Mesothelial cell of epicardium (in vitro differentiated cells): ENCODE results near the gene ADGRG7. TPM values are rescaled to one million over a fixed set of nuclear protein-coding genes. Genes with fewer than 3 reads are reported as not detected.

ENCODE experiments used
- DNase-seq, 2 experiments: peaks; one replicate each; pipeline ENCODE4 v3.0.0; 2021; ENCODE audit warnings: low spot score in 2 of 2; ENCODE audit not compliant: unreplicated experiment in 2 of 2
- H3K27ac Mint-ChIP-seq: 2 replicates; pipeline ENCODE4 v1.8.0; 2021; ENCODE audit warnings: mixed read lengths
- H3K27me3 Mint-ChIP-seq: 2 replicates; pipeline ENCODE4 v1.8.0; 2021; ENCODE audit warnings: low read depth, mixed read lengths
- H3K36me3 Mint-ChIP-seq: 2 replicates; pipeline ENCODE4 v1.8.0; 2021; ENCODE audit warnings: mixed read lengths
- H3K4me1 Mint-ChIP-seq: 2 replicates; pipeline ENCODE4 v1.8.0; 2021; ENCODE audit warnings: mixed read lengths
- H3K4me3 Mint-ChIP-seq: 2 replicates; pipeline ENCODE4 v1.8.0; 2021; ENCODE audit warnings: mild to moderate bottlenecking, moderate library complexity, mixed read lengths
- H3K9me3 Mint-ChIP-seq: 2 replicates; pipeline ENCODE4 v1.8.0; 2021; ENCODE audit warnings: mixed read lengths
- total RNA-seq: library from RNA; stranded (reverse); gene quantifications from 3 replicates; pipeline ENCODE4 v1.2.1, GENCODE V29; 2021
- TF ChIP-seq, protein P1 (sequence below): fragments of 200-600 bp; sonication (generic); IDR thresholded peaks from one replicate; pipeline ENCODE4 v1.5.0; 2021; ENCODE audit warnings: antibody characterized with exemption; ENCODE audit not compliant: unreplicated experiment

The ADGRG7 gene, protein sequence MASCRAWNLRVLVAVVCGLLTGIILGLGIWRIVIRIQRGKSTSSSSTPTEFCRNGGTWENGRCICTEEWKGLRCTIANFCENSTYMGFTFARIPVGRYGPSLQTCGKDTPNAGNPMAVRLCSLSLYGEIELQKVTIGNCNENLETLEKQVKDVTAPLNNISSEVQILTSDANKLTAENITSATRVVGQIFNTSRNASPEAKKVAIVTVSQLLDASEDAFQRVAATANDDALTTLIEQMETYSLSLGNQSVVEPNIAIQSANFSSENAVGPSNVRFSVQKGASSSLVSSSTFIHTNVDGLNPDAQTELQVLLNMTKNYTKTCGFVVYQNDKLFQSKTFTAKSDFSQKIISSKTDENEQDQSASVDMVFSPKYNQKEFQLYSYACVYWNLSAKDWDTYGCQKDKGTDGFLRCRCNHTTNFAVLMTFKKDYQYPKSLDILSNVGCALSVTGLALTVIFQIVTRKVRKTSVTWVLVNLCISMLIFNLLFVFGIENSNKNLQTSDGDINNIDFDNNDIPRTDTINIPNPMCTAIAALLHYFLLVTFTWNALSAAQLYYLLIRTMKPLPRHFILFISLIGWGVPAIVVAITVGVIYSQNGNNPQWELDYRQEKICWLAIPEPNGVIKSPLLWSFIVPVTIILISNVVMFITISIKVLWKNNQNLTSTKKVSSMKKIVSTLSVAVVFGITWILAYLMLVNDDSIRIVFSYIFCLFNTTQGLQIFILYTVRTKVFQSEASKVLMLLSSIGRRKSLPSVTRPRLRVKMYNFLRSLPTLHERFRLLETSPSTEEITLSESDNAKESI
- not detected in 3 replicates for total RNA-seq

DNA sequence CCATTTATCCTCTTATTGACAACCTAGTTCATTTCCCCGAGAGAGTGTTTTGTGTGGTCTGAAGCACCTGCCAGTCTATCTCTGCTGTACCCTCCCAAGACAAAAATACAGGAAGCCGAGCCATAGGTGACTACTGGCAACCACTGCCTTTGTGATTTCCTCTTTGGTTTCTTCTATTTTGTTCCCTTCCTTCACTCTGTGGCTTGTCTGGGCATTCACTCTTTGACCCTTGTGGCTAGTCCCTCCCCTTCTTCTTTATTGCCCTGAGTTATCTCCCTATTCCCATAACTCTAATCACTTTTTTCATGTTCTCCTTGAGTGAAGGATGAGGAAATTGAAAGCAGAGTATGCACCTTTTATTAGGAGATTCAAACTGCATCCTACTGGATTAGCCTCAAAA lies at the start of gene ADGRG7:
TSS of gene ADGRG7 (plus strand) at position 297 of the 400 bp plus-strand sequence. CDS start 256 bp downstream, outside the sequence.
- TF ChIP-seq, protein P1, sequence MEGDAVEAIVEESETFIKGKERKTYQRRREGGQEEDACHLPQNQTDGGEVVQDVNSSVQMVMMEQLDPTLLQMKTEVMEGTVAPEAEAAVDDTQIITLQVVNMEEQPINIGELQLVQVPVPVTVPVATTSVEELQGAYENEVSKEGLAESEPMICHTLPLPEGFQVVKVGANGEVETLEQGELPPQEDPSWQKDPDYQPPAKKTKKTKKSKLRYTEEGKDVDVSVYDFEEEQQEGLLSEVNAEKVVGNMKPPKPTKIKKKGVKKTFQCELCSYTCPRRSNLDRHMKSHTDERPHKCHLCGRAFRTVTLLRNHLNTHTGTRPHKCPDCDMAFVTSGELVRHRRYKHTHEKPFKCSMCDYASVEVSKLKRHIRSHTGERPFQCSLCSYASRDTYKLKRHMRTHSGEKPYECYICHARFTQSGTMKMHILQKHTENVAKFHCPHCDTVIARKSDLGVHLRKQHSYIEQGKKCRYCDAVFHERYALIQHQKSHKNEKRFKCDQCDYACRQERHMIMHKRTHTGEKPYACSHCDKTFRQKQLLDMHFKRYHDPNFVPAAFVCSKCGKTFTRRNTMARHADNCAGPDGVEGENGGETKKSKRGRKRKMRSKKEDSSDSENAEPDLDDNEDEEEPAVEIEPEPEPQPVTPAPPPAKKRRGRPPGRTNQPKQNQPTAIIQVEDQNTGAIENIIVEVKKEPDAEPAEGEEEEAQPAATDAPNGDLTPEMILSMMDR, result no peak
- H3K4me3 Mint-ChIP-seq, result no peak within 1 kb of the TSS
- peaks cover 22% of the 10 kb centered on the region for H3K27me3 Mint-ChIP-seq
- no peak for DNase-seq
- H3K27ac Mint-ChIP-seq, result no peak within 1 kb of the TSS
- no peaks in the 10 kb centered on the region for H3K9me3 Mint-ChIP-seq
- no peaks in the 10 kb centered on the region for H3K36me3 Mint-ChIP-seq
- peaks cover 4% of the 10 kb centered on the region for H3K4me1 Mint-ChIP-seq

DNA sequence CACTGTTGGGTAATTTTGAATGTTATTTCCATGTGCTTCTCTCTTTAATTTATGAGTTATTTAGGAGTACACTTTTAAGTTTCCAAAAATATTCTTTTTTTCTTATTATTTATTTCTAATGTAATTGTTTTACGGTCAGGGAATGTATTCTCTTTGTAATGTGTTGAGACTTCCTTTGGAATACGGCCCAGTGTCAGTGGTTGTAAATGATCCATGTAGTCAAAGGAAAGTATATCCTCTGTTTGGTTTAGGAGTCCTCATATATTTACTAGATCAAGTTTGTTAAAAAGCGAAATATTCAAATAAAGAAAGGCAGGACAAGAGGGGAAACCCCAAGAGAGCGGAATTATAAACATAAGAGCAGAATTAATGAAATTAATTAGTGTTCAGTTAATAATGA lies 49.0 kb upstream of the ADGRG7 start:
- no peak overlapping the region for H3K27ac Mint-ChIP-seq
- TF ChIP-seq, protein P1, result no peak
- DNase-seq, result no peak
- no peaks in the 10 kb centered on the region for H3K9me3 Mint-ChIP-seq
- H3K27me3 Mint-ChIP-seq, result no peaks in the 10 kb centered on the region
- H3K36me3 Mint-ChIP-seq, result peaks cover 7% of the 10 kb centered on the region
- H3K4me1 Mint-ChIP-seq, result peaks cover 18% of the 10 kb centered on the region
- no peak overlapping the region for H3K4me3 Mint-ChIP-seq

DNA sequence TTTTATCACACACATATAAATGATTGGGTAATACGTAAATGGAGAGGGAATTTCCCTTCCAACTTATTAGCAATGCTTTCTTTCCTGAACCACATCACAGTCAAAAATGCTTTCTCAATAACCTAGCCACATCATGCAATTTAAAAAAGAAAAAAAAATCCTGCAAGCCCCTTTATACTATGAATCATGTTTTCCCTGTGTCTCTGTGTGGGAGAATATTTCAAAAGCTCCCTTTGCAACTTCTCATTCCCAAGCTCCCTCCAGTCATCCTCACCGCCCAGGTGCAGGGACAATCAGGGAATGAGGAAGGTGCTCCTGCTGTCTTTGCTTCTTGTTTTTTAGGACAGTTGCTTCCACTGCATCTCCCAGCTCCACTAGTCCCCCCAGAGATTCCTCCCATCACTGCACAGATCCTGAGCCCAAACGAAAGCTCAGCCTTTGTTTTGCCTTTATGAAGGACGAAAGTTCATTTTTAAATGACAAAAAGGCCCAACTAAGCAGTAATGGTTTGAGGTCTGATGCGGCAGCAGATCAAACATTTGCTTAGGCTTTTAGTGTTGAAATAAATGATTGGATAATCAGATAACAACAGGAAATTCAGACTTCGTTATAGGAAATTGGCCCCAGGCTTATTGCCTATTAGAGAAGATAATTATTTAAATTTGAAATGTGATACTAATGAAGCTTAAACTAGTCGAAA lies 47.8 kb upstream of the ADGRG7 start:
- H3K4me3 Mint-ChIP-seq, result no peak overlapping the region
- TF ChIP-seq, protein P1, result no peak
- DNase-seq, result no peak
- no peaks in the 10 kb centered on the region for H3K27me3 Mint-ChIP-seq
- peak overlapping the region; percentile 59 for H3K27ac Mint-ChIP-seq
- peaks cover 18% of the 10 kb centered on the region for H3K4me1 Mint-ChIP-seq
- no peaks in the 10 kb centered on the region for H3K9me3 Mint-ChIP-seq
- peaks cover 4% of the 10 kb centered on the region for H3K36me3 Mint-ChIP-seq

DNA sequence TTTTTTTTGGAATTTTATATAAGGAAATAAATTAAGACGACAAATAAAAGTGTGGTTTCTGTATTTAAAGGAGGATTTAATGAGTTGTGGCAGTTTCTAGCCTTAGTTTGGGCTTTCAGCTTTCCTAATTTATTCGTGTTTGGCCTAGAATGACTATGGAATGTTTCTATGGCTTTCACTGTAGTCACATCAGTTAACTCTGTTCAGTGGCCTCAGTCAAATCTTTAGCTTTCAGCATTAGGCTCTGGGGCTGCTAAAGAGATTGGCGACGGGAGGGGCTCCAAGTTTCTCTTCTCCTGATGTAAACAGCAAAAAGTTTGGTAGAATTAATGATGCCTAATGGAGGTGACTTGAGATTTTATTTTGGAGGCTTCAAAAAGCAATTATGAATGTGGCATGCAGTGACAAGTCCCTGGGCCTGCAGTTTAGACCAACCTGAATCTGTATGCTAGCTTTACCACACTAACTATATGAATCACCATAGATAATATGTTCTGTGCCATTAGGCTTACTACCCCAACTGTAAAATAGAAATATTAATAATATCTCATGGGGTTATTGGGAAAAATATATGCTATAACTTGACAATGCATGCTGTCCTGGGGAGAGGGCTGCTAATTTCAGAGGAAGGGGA lies 47.1 kb upstream of the ADGRG7 start:
- DNase-seq, result no peak
- Mint-ChIP-seq H3K36me3 (peaks cover 4% of the 10 kb centered on the region), H3K4me1 (peaks cover 18% of the 10 kb centered on the region), H3K27me3 (no peaks in the 10 kb centered on the region), H3K9me3 (no peaks in the 10 kb centered on the region), H3K4me3 (no peak overlapping the region), H3K27ac (no peak overlapping the region)
- TF ChIP-seq, protein P1, result no peak

DNA sequence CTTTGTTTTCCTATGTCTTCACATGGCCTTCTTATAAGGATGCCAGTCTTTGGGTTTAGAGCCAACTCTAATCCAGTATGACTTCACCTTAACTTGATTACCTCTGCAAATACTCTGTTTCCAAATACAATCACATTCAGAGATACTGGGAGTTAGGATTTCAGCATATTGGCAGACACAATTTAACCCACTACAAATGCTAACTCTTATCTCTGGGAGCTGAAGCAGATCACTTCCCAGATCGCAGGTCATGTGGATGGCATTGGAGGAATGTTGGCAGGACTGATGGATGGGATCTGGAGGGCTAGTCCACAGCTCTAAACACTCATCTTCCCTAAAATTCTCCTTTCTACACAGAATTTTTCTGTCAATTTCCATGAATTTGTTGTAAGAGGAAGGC lies 46.2 kb upstream of the ADGRG7 start:
- no peak for DNase-seq
- Mint-ChIP-seq H3K4me3 (no peak overlapping the region), H3K4me1 (peaks cover 18% of the 10 kb centered on the region), H3K9me3 (no peaks in the 10 kb centered on the region), H3K36me3 (no peaks in the 10 kb centered on the region), H3K27ac (no peak overlapping the region), H3K27me3 (no peaks in the 10 kb centered on the region)
- TF ChIP-seq, protein P1, result no peak
